Endothelial cell of umbilical vein (primary cell): ENCODE data around the gene CLEC6A. TPM values are rescaled to one million over a fixed set of nuclear protein-coding genes. Genes with fewer than 3 reads are reported as not detected.

Experiments
- BruUV-seq: library from RNA; stranded (reverse); fragments of 400-500 nt; replicated peaks from 2 replicates; lab custom pipeline; 2021; lab: Mats Ljungman, UMichigan
- CTCF ChIA-PET: fragments of 300-600, 350-600 bp; sonication (Branson Sonifier 250); formaldehyde crosslinking; loops from one replicate; lab custom pipeline; 2021; ENCODE audit warnings: antibody characterized with exemption, inconsistent platforms; lab: Charles Lee
- POLR2A ChIA-PET: fragments of 300-600, 350-600 bp; sonication (Branson Sonifier 250); formaldehyde crosslinking; loops from one replicate; lab custom pipeline; 2021; ENCODE audit warnings: antibody characterized with exemption, inconsistent platforms; lab: Charles Lee
- DNase-seq: peaks from one replicate; pipeline ENCODE4 v3.0.0-alpha.2; 2011; ENCODE audit warnings: low read depth, low spot score
- FAIRE-seq: peaks from 2 replicates; lab custom pipeline; 2011; peaks lifted over from hg19 to GRCh38; lab: Jason Lieb, UNC
- H2AFZ ChIP-seq: 2 replicates; pipeline ENCODE4 v1.6.0; 2012; ENCODE audit warnings: low read depth, low read length, control low read depth, inconsistent platforms
- H3K27ac ChIP-seq: 2 replicates; pipeline ENCODE4 v1.5.1; 2011; ENCODE audit warnings: low read depth, mild to moderate bottlenecking, control low read depth, low read length, moderate library complexity; ENCODE audit not compliant: insufficient read depth
- H3K27me3 ChIP-seq, 2 experiments: 2 replicates each; pipeline versions ENCODE4 v1.6.0 to v1.6.1; 2011; ENCODE audit warnings: low read length in 2 of 2, mixed read lengths in 1 of 2; ENCODE audit not compliant: control insufficient read depth in 2 of 2, insufficient read depth in 2 of 2
- H3K36me3 ChIP-seq, 2 experiments: 2 replicates in 1 of 2; 3 replicates in 1 of 2; pipeline ENCODE4 v1.5.1; 2011; ENCODE audit warnings: low read length in 2 of 2, mild to moderate bottlenecking in 1 of 2, moderate library complexity in 1 of 2; ENCODE audit not compliant: control insufficient read depth in 2 of 2, insufficient read depth in 2 of 2; ENCODE audit errors: extremely low read depth in 1 of 2
- H3K4me1 ChIP-seq: 3 replicates; pipeline ENCODE4 v1.5.1; 2011; ENCODE audit warnings: mild to moderate bottlenecking, low read length; ENCODE audit not compliant: control insufficient read depth, insufficient read depth; ENCODE audit errors: extremely low read depth
- H3K4me2 ChIP-seq: 2 replicates; pipeline ENCODE4 v1.6.1; 2011; ENCODE audit warnings: low read length, control low read depth, mixed read lengths; ENCODE audit not compliant: insufficient read depth
- H3K4me3 ChIP-seq, 3 experiments: fragments of 200-600 bp in 1 of 3; sonication (generic), shearing (Covaris generic) in 1 of 3; replicated peaks in 1 of 3; 2 replicates each; pipeline ENCODE4 v1.5.1; 2011 to 2016; ENCODE audit warnings: control low read depth in 3 of 3, low read length in 3 of 3, mild to moderate bottlenecking in 2 of 3, inconsistent platforms in 1 of 3, low read depth in 1 of 3, moderate library complexity in 1 of 3; ENCODE audit not compliant: insufficient read depth in 1 of 3
- H3K79me2 ChIP-seq: 2 replicates; pipeline ENCODE4 v1.6.0; 2012; ENCODE audit warnings: low read length, inconsistent platforms; ENCODE audit not compliant: control insufficient read depth, insufficient read depth
- H3K9ac ChIP-seq: replicated peaks from 2 replicates; pipeline ENCODE3; 2011; ENCODE audit warnings: low read length, control low read depth; ENCODE audit not compliant: insufficient read depth; ENCODE audit errors: extremely low read depth
- H3K9me1 ChIP-seq: replicated peaks from 3 replicates; pipeline ENCODE4 v1.6.0; 2011; ENCODE audit warnings: mild to moderate bottlenecking, low read length; ENCODE audit not compliant: control insufficient read depth, insufficient read depth; ENCODE audit errors: extremely low read depth
- H3K9me3 ChIP-seq: replicated peaks from 2 replicates; pipeline ENCODE4 v1.5.1; 2012; ENCODE audit warnings: low read length, inconsistent platforms; ENCODE audit not compliant: control insufficient read depth, insufficient read depth
- H4K20me1 ChIP-seq: replicated peaks from 2 replicates; pipeline ENCODE3; 2011; ENCODE audit warnings: mild to moderate bottlenecking, low read length; ENCODE audit not compliant: control insufficient read depth, insufficient read depth; ENCODE audit errors: extremely low read depth
- EZH2 ChIP-seq: IDR thresholded peaks from 2 replicates; pipeline ENCODE4 v1.6.1; 2012; ENCODE audit warnings: borderline replicate concordance, low read depth, mild to moderate bottlenecking, moderate library complexity, low read length, inconsistent platforms; ENCODE audit not compliant: severe bottlenecking
- FOS ChIP-seq: IDR thresholded peaks from 2 replicates; pipeline ENCODE4 v1.6.1; 2011; ENCODE audit warnings: mild to moderate bottlenecking, low read length, moderate library complexity, borderline replicate concordance; ENCODE audit not compliant: insufficient read depth
- GATA2 ChIP-seq: IDR thresholded peaks from 2 replicates; pipeline ENCODE4 v1.7.0; 2011; ENCODE audit warnings: low read depth, mild to moderate bottlenecking, moderate library complexity, mixed read lengths, low read length; ENCODE audit not compliant: insufficient read length, insufficient read depth
- JUN ChIP-seq: IDR thresholded peaks from 2 replicates; pipeline ENCODE4 v1.6.1; 2011; ENCODE audit warnings: borderline replicate concordance, low read depth; ENCODE audit not compliant: insufficient read length, insufficient read depth
- MYC ChIP-seq: IDR thresholded peaks from one replicate; pipeline ENCODE4 v1.6.1; 2011; ENCODE audit warnings: mild to moderate bottlenecking, low read depth, low read length
- POLR2A ChIP-seq: IDR thresholded peaks from 2 replicates; pipeline ENCODE4 v1.6.1; 2012; ENCODE audit warnings: low read depth, mild to moderate bottlenecking, control low read depth, low read length
- POLR2AphosphoS5 ChIP-seq: IDR thresholded peaks from 2 replicates; pipeline ENCODE4 v1.6.1; 2012; ENCODE audit warnings: low read depth, mild to moderate bottlenecking, control low read depth, low read length, moderate library complexity; ENCODE audit not compliant: insufficient read depth
- dilution Hi-C: fragments of 300-500 bp; cut with MboI; formaldehyde crosslinking; loops from one replicate; pipeline ENCODE4 v1.15.0; 2019; ENCODE audit warnings: low sequenced_read_pairs; ENCODE audit not compliant: extremely low pct_ligation_motif_present
- intact Hi-C: fragments of 100-400 bp; cut with micrococcal nuclease; formaldehyde crosslinking; loops from one replicate; pipeline ENCODE4 v1.10.0; 2022
- polyA plus RNA-seq, 4 experiments: library from polyadenylated mRNA; depleted of rRNA in 3 of 4; stranded (reverse) in 3 of 4; unstranded in 1 of 4; fragments of >200 nt; gene quantifications; 2 replicates each; pipeline versions ENCODE4 v1.2.1 to v1.2.3, GENCODE V29; 2011 to 2012; ENCODE audit warnings: missing spikeins in 1 of 4
- total RNA-seq: library from RNA; stranded (reverse); gene quantifications from 2 replicates; pipeline ENCODE4 v1.2.3, GENCODE V29; 2021
- TF ChIP-seq, protein P1 (sequence below): IDR thresholded peaks from 2 replicates; pipeline ENCODE4 v1.6.1; 2011; ENCODE audit not compliant: insufficient read depth, insufficient read length
- TF ChIP-seq, protein P2 (sequence below), 2 donors: IDR thresholded peaks; 1 replicate in 1 of 2; 2 replicates in 1 of 2; pipeline ENCODE4 v1.5.1; 2011; ENCODE audit warnings: low read length in 2 of 2, mild to moderate bottlenecking in 2 of 2, moderate library complexity in 2 of 2, control low read depth in 1 of 2, inconsistent platforms in 1 of 2, low read depth in 1 of 2; ENCODE audit not compliant: insufficient read depth in 1 of 2; ENCODE audit errors: extremely low read depth in 1 of 2

The CLEC6A gene
- total and polyA plus RNA-seq, 2 donors (not counting 3 experiments of a cell fraction or from before 2014, with no cell fraction given) = not detected

DNA sequence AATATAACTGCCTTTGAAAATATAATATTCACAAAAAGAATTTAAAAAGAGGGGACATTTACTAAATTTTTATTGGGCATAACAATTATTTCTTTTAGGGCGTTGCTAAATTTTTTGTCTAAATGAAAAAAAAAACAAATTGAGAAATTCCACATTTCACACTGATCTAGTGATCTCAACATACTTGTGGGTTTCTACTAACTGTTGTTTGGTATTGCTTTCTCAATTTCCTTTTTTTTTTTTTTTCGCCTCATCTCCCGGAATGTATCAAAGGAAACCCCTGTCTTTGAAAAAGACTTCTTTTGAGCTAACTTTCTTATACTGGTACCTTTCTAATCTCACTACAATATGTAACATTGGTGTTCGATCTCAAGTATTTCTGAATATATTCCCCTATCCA is 57.5 kb downstream of the CLEC6A start, which contains the start of gene CLEC4D:
Gene CLEC4D, plus strand, starts transcription at position 248 of the 400 bp plus-strand sequence. CDS start 230 bp downstream, outside the sequence.
- intact Hi-C loops = no loop called here
- H3K79me2 ChIP-seq = no peaks in the 10 kb centered on the region
- dilution Hi-C loops = no loop called here
- ChIA-PET CTCF (interaction anchor here (1.6 kb wide), 1 partner anchor 31 kb away, joined by 3 read pairs; no protein-coding TSS in a partner anchor), POLR2A (no interaction called here)
- H3K36me3 ChIP-seq = no peaks in the 10 kb centered on the region
- H2AFZ ChIP-seq = no peak within 1 kb of the TSS
- no peak within 1 kb of the TSS for H3K27ac ChIP-seq
- TF ChIP-seq, protein P1, sequence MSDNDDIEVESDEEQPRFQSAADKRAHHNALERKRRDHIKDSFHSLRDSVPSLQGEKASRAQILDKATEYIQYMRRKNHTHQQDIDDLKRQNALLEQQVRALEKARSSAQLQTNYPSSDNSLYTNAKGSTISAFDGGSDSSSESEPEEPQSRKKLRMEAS = no peak
- TF ChIP-seq FOS (no peak), MYC (no peak), JUN (no peak), GATA2 (no peak), POLR2A (no peak), EZH2 (no peak), POLR2AphosphoS5 (no peak)
- TF ChIP-seq, protein P2, sequence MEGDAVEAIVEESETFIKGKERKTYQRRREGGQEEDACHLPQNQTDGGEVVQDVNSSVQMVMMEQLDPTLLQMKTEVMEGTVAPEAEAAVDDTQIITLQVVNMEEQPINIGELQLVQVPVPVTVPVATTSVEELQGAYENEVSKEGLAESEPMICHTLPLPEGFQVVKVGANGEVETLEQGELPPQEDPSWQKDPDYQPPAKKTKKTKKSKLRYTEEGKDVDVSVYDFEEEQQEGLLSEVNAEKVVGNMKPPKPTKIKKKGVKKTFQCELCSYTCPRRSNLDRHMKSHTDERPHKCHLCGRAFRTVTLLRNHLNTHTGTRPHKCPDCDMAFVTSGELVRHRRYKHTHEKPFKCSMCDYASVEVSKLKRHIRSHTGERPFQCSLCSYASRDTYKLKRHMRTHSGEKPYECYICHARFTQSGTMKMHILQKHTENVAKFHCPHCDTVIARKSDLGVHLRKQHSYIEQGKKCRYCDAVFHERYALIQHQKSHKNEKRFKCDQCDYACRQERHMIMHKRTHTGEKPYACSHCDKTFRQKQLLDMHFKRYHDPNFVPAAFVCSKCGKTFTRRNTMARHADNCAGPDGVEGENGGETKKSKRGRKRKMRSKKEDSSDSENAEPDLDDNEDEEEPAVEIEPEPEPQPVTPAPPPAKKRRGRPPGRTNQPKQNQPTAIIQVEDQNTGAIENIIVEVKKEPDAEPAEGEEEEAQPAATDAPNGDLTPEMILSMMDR (IDR thresholded peaks at IDR 0.05; ENCODE audit: extremely low read depth in 1 of 2, insufficient read depth in 1 of 2, low read depth in 1 of 2, low read length in 2 of 2) = no peak
- H4K20me1 ChIP-seq = no peaks in the 10 kb centered on the region
- H3K4me3 ChIP-seq = no peak within 1 kb of the TSS
- no TSS peak for BruUV-seq
- no peaks in the 10 kb centered on the region for H3K9me3 ChIP-seq
- no peak for FAIRE-seq
- H3K4me1 ChIP-seq = no peaks in the 10 kb centered on the region
- H3K27me3 ChIP-seq = peaks cover 0 to 8% of the 10 kb centered on the region in 2 experiments
- no peak within 1 kb of the TSS for H3K9ac ChIP-seq
- no peak within 1 kb of the TSS for H3K4me2 ChIP-seq
- no peaks in the 10 kb centered on the region for H3K9me1 ChIP-seq
- DNase-seq = no peak
